Measurements from ENCODE around the gene RBM18. TPM values are rescaled to one million over a fixed set of nuclear protein-coding genes. Genes with fewer than 3 reads are reported as not detected.

Gene RBM18
- total and polyA plus RNA-seq, 2 experiments from 2014 or later: 11.6 to 32.6 TPM

- no peaks in the 10 kb centered on the region for H3K9me2 ChIP-seq (ENCODE audit: insufficient read depth)
- H3K27me3 ChIP-seq (replicated peaks; ENCODE audit: insufficient read depth): peaks cover 63% of the 10 kb centered on the region
- H3K36me3 ChIP-seq (ENCODE audit: low read depth): no peaks in the 10 kb centered on the region
- H3K9ac ChIP-seq: no peak overlapping the region
- H3K4me1 ChIP-seq (ENCODE audit: insufficient read depth): no peaks in the 10 kb centered on the region
- H3K27ac ChIP-seq: no peak overlapping the region
- no peaks in the 10 kb centered on the region for H3K79me2 ChIP-seq (ENCODE audit: insufficient read depth)
- TF ChIP-seq EZH2phosphoT487 (IDR thresholded peaks at IDR 0.05; ENCODE audit: insufficient read depth, low read depth) (no peak), EZH2 (IDR thresholded peaks at IDR 0.05; ENCODE audit: insufficient read depth, poor library complexity, severe bottlenecking) (no peak)
- WGBS, 2 experiments (ENCODE audit: low coverage in 1 of 2, low lambda C conversion rate in 2 of 2, missing lambda C conversion rate in 2 of 2): 17 to 23% methylated on average over 19 to 20 of the region's 20 CpGs
- H3K9me3 ChIP-seq (ENCODE audit: low read depth): no peaks in the 10 kb centered on the region
- peak overlapping the region; percentile 46 for H3K4me2 ChIP-seq (ENCODE audit: unreplicated experiment)
- peak overlapping the region; percentile 60; the same call in 1 of the 2 replicates for H2AFZ ChIP-seq
- peak overlapping the region; percentile 25 for H3K4me3 ChIP-seq
- in situ Hi-C loops (cut with MboI): no loop called here
- DNase-seq: no peak
- H3F3A ChIP-seq (ENCODE audit: insufficient read depth): 0 out of 2 replicates have a peak, but pooled peaks cover 4% of the 10 kb centered on the region
- no peaks in the 10 kb centered on the region for H4K20me1 ChIP-seq (ENCODE audit: insufficient read depth)
Measured at GRCh38 chr9:122213102-122213588, 51.5 kb downstream of the RBM18 start.

DNA sequence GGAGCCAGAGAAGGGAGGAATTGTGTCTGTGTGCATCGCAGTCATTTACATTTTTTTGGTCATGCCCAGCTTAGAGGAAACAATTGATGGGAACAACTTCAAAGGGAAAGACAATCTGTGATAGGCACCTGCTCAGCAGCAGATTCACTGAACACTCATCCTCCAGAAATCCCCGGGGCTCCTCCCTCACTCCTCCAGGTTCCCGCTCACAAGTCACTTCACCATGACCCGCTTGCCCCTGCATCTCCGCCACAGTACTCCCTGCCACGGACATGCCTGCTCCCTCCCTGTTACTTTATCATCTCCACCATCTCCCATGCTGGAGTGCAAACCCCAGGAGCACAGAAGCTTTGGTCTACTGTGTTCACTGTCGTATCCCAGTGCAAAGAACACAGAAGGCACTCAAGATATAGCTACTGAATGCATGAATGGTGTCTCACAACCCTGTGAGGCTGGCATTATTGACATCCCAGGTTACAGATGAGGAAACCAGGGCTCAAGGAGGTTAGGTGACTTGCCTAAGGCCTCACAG, 52.1 kb downstream of the RBM18 start:
- Histone ChIP-seq H3K9ac (no peak overlapping the region), H3K9me3 (ENCODE audit: low read depth) (no peaks in the 10 kb centered on the region), H2AFZ (no peak overlapping the region), H3K36me3 (ENCODE audit: low read depth) (no peaks in the 10 kb centered on the region), H3K4me3 (no peak overlapping the region), H3K4me2 (ENCODE audit: unreplicated experiment) (no peak overlapping the region), H3F3A (ENCODE audit: insufficient read depth) (0 out of 2 replicates have a peak, but pooled peaks cover 4% of the 10 kb centered on the region), H3K9me2 (ENCODE audit: insufficient read depth) (no peaks in the 10 kb centered on the region), H3K4me1 (ENCODE audit: insufficient read depth) (no peaks in the 10 kb centered on the region), H3K27me3 (replicated peaks; ENCODE audit: insufficient read depth) (peaks cover 57% of the 10 kb centered on the region), H3K27ac (no peak overlapping the region), H4K20me1 (ENCODE audit: insufficient read depth) (no peaks in the 10 kb centered on the region), H3K79me2 (ENCODE audit: insufficient read depth) (no peaks in the 10 kb centered on the region)
- DNase-seq: no peak
- in situ Hi-C loops (cut with MboI): no loop called here
- TF ChIP-seq EZH2phosphoT487 (IDR thresholded peaks at IDR 0.05; ENCODE audit: insufficient read depth, low read depth) (no peak), EZH2 (IDR thresholded peaks at IDR 0.05; ENCODE audit: insufficient read depth, poor library complexity, severe bottlenecking) (no peak)
- 65 to 66% methylated on average over 7 of the region's 7 CpGs for WGBS, 2 experiments (ENCODE audit: low coverage in 1 of 2, low lambda C conversion rate in 2 of 2, missing lambda C conversion rate in 2 of 2)

DNA sequence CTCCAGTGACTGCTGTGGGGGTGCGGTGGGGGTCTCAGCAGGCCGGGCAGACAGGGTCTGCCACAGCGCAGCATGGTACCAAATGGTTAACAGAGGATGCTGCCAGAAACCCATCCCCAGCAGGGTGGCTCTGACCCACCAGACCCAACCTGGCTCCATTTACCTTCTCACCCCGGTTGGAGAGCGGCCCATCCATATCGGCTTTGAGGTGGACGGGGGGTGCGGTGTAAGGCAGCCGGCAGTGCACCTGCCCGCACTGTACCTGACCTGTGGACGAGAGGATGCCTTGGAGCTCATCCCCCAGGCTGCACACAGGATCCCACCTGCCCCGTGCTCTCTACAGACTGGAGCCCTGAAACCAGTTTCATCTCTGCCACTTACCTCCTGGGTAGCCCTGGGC, 55.2 kb downstream of the RBM18 start:
- Histone ChIP-seq H3K4me3 (no peak overlapping the region), H3K27me3 (replicated peaks; ENCODE audit: insufficient read depth) (peaks cover 28% of the 10 kb centered on the region), H3K4me1 (ENCODE audit: insufficient read depth) (peaks cover 17% of the 10 kb centered on the region), H3K27ac (no peak overlapping the region), H4K20me1 (ENCODE audit: insufficient read depth) (no peaks in the 10 kb centered on the region), H3K4me2 (ENCODE audit: unreplicated experiment) (no peak overlapping the region), H3K9me3 (ENCODE audit: low read depth) (no peaks in the 10 kb centered on the region), H3K9ac (no peak overlapping the region), H2AFZ (no peak overlapping the region), H3F3A (ENCODE audit: insufficient read depth) (peaks cover 10% of the 10 kb centered on the region; the same call in 1 of the 2 replicates), H3K79me2 (ENCODE audit: insufficient read depth) (no peaks in the 10 kb centered on the region), H3K9me2 (ENCODE audit: insufficient read depth) (no peaks in the 10 kb centered on the region), H3K36me3 (ENCODE audit: low read depth) (no peaks in the 10 kb centered on the region)
- DNase-seq: no peak
- 84% methylated on average over 12 of the region's 12 CpGs for WGBS, 2 experiments (ENCODE audit: low coverage in 1 of 2, low lambda C conversion rate in 2 of 2, missing lambda C conversion rate in 2 of 2)
- no peak for TF ChIP-seq EZH2 (IDR thresholded peaks at IDR 0.05; ENCODE audit: insufficient read depth, poor library complexity, severe bottlenecking)
- no peak for TF ChIP-seq EZH2phosphoT487 (IDR thresholded peaks at IDR 0.05; ENCODE audit: insufficient read depth, low read depth)
- in situ Hi-C loops (cut with MboI): no loop called here

- H3K9me3 ChIP-seq (ENCODE audit: low read depth): no peaks in the 10 kb centered on the region
- H3F3A ChIP-seq (ENCODE audit: insufficient read depth): peaks cover 15% of the 10 kb centered on the region; the same call in 1 of the 2 replicates
- no peaks in the 10 kb centered on the region for H3K36me3 ChIP-seq (ENCODE audit: low read depth)
- no peaks in the 10 kb centered on the region for H4K20me1 ChIP-seq (ENCODE audit: insufficient read depth)
- H3K27me3 ChIP-seq (replicated peaks; ENCODE audit: insufficient read depth): peaks cover 14% of the 10 kb centered on the region
- no peak overlapping the region for H3K4me3 ChIP-seq
- no peak overlapping the region for H3K27ac ChIP-seq
- no peak overlapping the region for H2AFZ ChIP-seq
- TF ChIP-seq EZH2 (IDR thresholded peaks at IDR 0.05; ENCODE audit: insufficient read depth, poor library complexity, severe bottlenecking): no peak
- TF ChIP-seq EZH2phosphoT487 (IDR thresholded peaks at IDR 0.05; ENCODE audit: insufficient read depth, low read depth): no peak
- no peak overlapping the region for H3K9ac ChIP-seq
- no peak for DNase-seq
- in situ Hi-C loops (cut with MboI): no loop called here
- no peaks in the 10 kb centered on the region for H3K79me2 ChIP-seq (ENCODE audit: insufficient read depth)
- WGBS, 2 experiments (ENCODE audit: low coverage in 1 of 2, low lambda C conversion rate in 2 of 2, missing lambda C conversion rate in 2 of 2): 77 to 79% methylated on average over 9 of the region's 9 CpGs
- peaks cover 17% of the 10 kb centered on the region for H3K4me1 ChIP-seq (ENCODE audit: insufficient read depth)
- H3K4me2 ChIP-seq (ENCODE audit: unreplicated experiment): peak overlapping the region; percentile 58
- H3K9me2 ChIP-seq (ENCODE audit: insufficient read depth): no peaks in the 10 kb centered on the region
Measured at GRCh38 chr9:122207096-122207495, 57.5 kb downstream of the RBM18 start.

Measured in GM23248 (cell line).